ENCODE data around the gene LSAMP. TPM values are rescaled to one million over a fixed set of nuclear protein-coding genes. Genes with fewer than 3 reads are reported as not detected.

Gene LSAMP
- polyA plus RNA-seq, 1 of the 3 experiments (the other 2 are of a cell fraction): 6.6 TPM

DNA sequence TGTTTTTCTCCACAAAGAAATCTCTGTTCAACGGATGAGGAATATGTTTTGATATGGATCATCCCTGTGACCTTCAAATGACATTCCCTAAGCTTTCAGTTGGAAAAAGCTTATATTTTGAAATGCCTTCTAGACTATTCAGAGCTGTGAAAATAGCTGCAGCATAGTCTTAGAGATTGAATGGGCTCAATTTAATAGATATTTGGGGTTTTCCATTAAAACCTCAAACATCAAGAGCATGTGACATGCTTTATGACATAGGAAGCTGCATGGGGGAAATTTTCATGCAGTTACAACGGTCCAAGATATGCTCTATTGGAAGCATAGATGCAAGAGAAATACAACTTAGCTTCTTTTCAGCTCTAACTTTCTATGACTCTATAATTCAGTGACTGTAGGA, 102.8 kb downstream of the LSAMP start:
- Histone ChIP-seq H3K79me2 (ENCODE audit: insufficient read depth) (no peaks in the 10 kb centered on the region), H3K9me2 (no peaks in the 10 kb centered on the region), H3K4me3 (ENCODE audit: low read depth in 2 of 2, low read length in 1 of 2) (no peak overlapping the region), H3K36me3 (replicated peaks in 1 of 2; ENCODE audit: control insufficient read depth in 1 of 2, insufficient read depth in 2 of 2, low read length in 1 of 2) (no peaks in the 10 kb centered on the region), H3K27me3 (ENCODE audit: insufficient read depth) (no peaks in the 10 kb centered on the region), H3K27ac (ENCODE audit: low read depth in 2 of 2, low read length in 1 of 2) (no peak overlapping the region), H3K9ac (no peak overlapping the region), H3K9me3 (no peaks in the 10 kb centered on the region), H3K4me1 (ENCODE audit: control insufficient read depth in 1 of 2, insufficient read depth in 2 of 2, low read depth in 1 of 2, low read length in 1 of 2) (peaks cover 13 to 17% of the 10 kb centered on the region in 2 experiments; a peak in 3 of 4 replicates), H3K4me2 (no peak overlapping the region), H4K20me1 (ENCODE audit: insufficient read depth) (no peaks in the 10 kb centered on the region), H2AFZ (ENCODE audit: low read depth) (no peak overlapping the region), H3F3A (replicated peaks; ENCODE audit: insufficient read depth) (no peaks in the 10 kb centered on the region)
- CTCF ChIA-PET: no interaction called here
- TF ChIP-seq TAF1 (IDR thresholded peaks at IDR 0.05; ENCODE audit: borderline replicate concordance, low read depth, low read length) (no peak), MEF2A (IDR thresholded peaks at IDR 0.05; ENCODE audit: borderline replicate concordance, low read depth) (no peak), TCF12 (IDR thresholded peaks at IDR 0.05) (0 out of 2 replicates have a peak, but pooled peaks have one; percentile 3)
- POLR2A ChIA-PET: no interaction called here
- DNase-seq: no peak
- WGBS (ENCODE audit: low lambda C conversion rate): 58% methylated on average over 2 of the region's 2 CpGs

GRCh38 chr3:116341899-116342298, 103.4 kb downstream of the LSAMP start:
- CTCF ChIA-PET: interaction anchor here (2.0 kb wide), 1 partner anchor 9 kb away, joined by 4 read pairs; no protein-coding TSS in a partner anchor
- no peaks in the 10 kb centered on the region for H3K9me2 ChIP-seq
- TF ChIP-seq GABPA (IDR thresholded peaks at IDR 0.05; ENCODE audit: low read depth): no peak
- TF ChIP-seq NFIC (IDR thresholded peaks at IDR 0.05; ENCODE audit: borderline replicate concordance): no peak
- TF ChIP-seq, protein P1, sequence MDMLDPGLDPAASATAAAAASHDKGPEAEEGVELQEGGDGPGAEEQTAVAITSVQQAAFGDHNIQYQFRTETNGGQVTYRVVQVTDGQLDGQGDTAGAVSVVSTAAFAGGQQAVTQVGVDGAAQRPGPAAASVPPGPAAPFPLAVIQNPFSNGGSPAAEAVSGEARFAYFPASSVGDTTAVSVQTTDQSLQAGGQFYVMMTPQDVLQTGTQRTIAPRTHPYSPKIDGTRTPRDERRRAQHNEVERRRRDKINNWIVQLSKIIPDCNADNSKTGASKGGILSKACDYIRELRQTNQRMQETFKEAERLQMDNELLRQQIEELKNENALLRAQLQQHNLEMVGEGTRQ (IDR thresholded peaks at IDR 0.05; ENCODE audit: borderline replicate concordance, low read depth, low read length): no peak
- TF ChIP-seq JUND (IDR thresholded peaks at IDR 0.05): no peak
- no peak for TF ChIP-seq EZH2phosphoT487 (IDR thresholded peaks at IDR 0.05; ENCODE audit: borderline replicate concordance, low read depth)
- TF ChIP-seq, protein P2, sequence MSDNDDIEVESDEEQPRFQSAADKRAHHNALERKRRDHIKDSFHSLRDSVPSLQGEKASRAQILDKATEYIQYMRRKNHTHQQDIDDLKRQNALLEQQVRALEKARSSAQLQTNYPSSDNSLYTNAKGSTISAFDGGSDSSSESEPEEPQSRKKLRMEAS (IDR thresholded peaks at IDR 0.05; ENCODE audit: low read depth): no peak
- TF ChIP-seq, protein P3, sequence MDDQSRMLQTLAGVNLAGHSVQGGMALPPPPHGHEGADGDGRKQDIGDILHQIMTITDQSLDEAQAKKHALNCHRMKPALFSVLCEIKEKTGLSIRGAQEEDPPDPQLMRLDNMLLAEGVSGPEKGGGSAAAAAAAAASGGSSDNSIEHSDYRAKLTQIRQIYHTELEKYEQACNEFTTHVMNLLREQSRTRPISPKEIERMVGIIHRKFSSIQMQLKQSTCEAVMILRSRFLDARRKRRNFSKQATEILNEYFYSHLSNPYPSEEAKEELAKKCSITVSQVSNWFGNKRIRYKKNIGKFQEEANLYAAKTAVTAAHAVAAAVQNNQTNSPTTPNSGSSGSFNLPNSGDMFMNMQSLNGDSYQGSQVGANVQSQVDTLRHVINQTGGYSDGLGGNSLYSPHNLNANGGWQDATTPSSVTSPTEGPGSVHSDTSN (IDR thresholded peaks at IDR 0.05): no peak
- TF ChIP-seq EP300 (IDR thresholded peaks at IDR 0.05; ENCODE audit: borderline replicate concordance in 1 of 2, low read depth in 1 of 2, low read length in 1 of 2): no peak
- no peak for TF ChIP-seq POLR2AphosphoS5 (IDR thresholded peaks at IDR 0.05; ENCODE audit: low read depth, low read length)
- no peak for TF ChIP-seq USF1 (IDR thresholded peaks at IDR 0.05; ENCODE audit: borderline replicate concordance, low read depth)
- no peak for TF ChIP-seq ELF1 (IDR thresholded peaks at IDR 0.05)
- TF ChIP-seq, protein P4, sequence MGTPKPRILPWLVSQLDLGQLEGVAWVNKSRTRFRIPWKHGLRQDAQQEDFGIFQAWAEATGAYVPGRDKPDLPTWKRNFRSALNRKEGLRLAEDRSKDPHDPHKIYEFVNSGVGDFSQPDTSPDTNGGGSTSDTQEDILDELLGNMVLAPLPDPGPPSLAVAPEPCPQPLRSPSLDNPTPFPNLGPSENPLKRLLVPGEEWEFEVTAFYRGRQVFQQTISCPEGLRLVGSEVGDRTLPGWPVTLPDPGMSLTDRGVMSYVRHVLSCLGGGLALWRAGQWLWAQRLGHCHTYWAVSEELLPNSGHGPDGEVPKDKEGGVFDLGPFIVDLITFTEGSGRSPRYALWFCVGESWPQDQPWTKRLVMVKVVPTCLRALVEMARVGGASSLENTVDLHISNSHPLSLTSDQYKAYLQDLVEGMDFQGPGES (IDR thresholded peaks at IDR 0.05; ENCODE audit: low read depth, low read length): no peak

More at GRCh38 chr3:116341899-116342298, 103.4 kb downstream of the LSAMP start:
- Histone ChIP-seq H3K36me3 (replicated peaks in 1 of 2; ENCODE audit: control insufficient read depth in 1 of 2, insufficient read depth in 2 of 2, low read length in 1 of 2) (no peaks in the 10 kb centered on the region), H2AFZ (ENCODE audit: low read depth) (no peak overlapping the region), H3K4me2 (no peak overlapping the region), H3K4me3 (ENCODE audit: low read depth in 2 of 2, low read length in 1 of 2) (no peak overlapping the region), H3F3A (replicated peaks; ENCODE audit: insufficient read depth) (no peaks in the 10 kb centered on the region), H3K9ac (no peak overlapping the region), H3K9me3 (no peaks in the 10 kb centered on the region), H3K79me2 (ENCODE audit: insufficient read depth) (no peaks in the 10 kb centered on the region), H3K4me1 (ENCODE audit: control insufficient read depth in 1 of 2, insufficient read depth in 2 of 2, low read depth in 1 of 2, low read length in 1 of 2) (peaks cover 13 to 17% of the 10 kb centered on the region in 2 experiments; a peak in 3 of 4 replicates), H4K20me1 (ENCODE audit: insufficient read depth) (no peaks in the 10 kb centered on the region), H3K27me3 (ENCODE audit: insufficient read depth) (no peaks in the 10 kb centered on the region), H3K27ac (ENCODE audit: low read depth in 2 of 2, low read length in 1 of 2) (no peak overlapping the region; a peak in 1 of 4 replicates)
- POLR2A ChIA-PET: no interaction called here
- no peak for DNase-seq

Data from SK-N-SH (cell line).